Forelimb muscle (tissue), 1 donor: ENCODE measurements around the gene FBXL13. TPM values are rescaled to one million over a fixed set of nuclear protein-coding genes. Genes with fewer than 3 reads are reported as not detected.

Source experiments
- polyA plus RNA-seq: library from polyadenylated mRNA; unstranded; fragments of 120-200 nt; gene quantifications from one replicate; pipeline ENCODE4 v1.2.1, GENCODE V29; 2013; ENCODE audit not compliant: insufficient read length

The FBXL13 gene
- polyA plus RNA-seq, 1 donor: 0.78 TPM

Other genes with a start within 250 kb of the FBXL13 start
- gene LRRC17, start 161.8 kb downstream of the FBXL13 start, polyA plus RNA-seq: 28.5 TPM
- gene ARMC10, start 344 bp upstream of the FBXL13 start, polyA plus RNA-seq: 20.0 TPM
- gene NAPEPLD, start 74.3 kb upstream of the FBXL13 start, polyA plus RNA-seq: 14.5 TPM
- gene PMPCB, start 222.6 kb upstream of the FBXL13 start, polyA plus RNA-seq: 59.3 TPM